ENCODE results near the gene P3H4. TPM values are rescaled to one million over a fixed set of nuclear protein-coding genes. Genes with fewer than 3 reads are reported as not detected.

The P3H4 gene
- total and polyA plus RNA-seq, 2 of the 4 experiments (the other 2 are of a cell fraction) = 21.5 to 66.7 TPM

DNA sequence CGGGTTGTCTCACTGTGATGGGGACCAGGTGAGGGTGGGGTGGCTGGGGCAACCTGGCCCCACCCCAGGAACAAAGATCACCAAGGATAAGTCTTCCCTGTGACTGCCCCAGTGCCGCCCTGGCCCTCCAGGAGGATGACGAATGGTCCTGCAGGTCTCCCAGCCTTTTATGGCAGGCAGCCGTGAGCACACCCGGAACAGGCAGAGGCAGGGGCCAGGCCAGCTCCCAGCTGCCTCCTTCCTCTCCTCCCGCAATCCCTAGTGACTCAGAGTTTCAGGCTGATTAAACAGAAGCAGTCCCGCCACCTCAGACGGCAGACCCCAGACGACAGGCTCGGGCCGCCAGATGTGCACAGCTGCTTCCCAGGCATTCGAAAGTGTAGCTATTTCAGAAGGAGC, 38.6 kb downstream of the P3H4 start:
- ChIA-PET CTCF (interaction anchor here (0.8 to 1.2 kb wide), 3 partner anchors 13 to 29 kb away, joined by 3 to 12 read pairs (median 5); partner anchors contain the start of gene JUP), POLR2A (ENCODE audit: unreplicated experiment) (interaction anchor here (0.5 to 1.3 kb wide), 2 partner anchors 13 to 19 kb away, joined by 3 read pairs; partner anchors contain the start of gene JUP)
- H3K4me1 ChIP-seq (ENCODE audit: control insufficient read depth, insufficient read depth, low read length) = peaks cover 24% of the 10 kb centered on the region
- no CpG with 5 or more reads among the region's 12 CpGs for WGBS, 2 experiments (ENCODE audit: extremely low coverage in 2 of 2, insufficient read length in 1 of 2)
- peaks cover 14 to 53% of the 10 kb centered on the region in 2 experiments; a peak in 3 of 4 replicates for H3K79me1 ChIP-seq (ENCODE audit: low read depth in 1 of 2, low read length in 2 of 2)
- H2BK5ac ChIP-seq (ENCODE audit: low read depth, low read length, poor library complexity, severe bottlenecking) = peak overlapping the region; percentile 49
- ATAC-seq (ENCODE audit: low read depth) (peak; percentile 78), DNase-seq (peak; percentile 91)
- peaks cover 31% of the 10 kb centered on the region for H4K20me1 ChIP-seq (ENCODE audit: insufficient read depth, low read length)
- H2BK15ac ChIP-seq (ENCODE audit: low read depth, low read length) = peak overlapping the region; percentile 86; the same call in 2 of the 3 replicates
- peak overlapping the region; percentile 81 to 83 for H4K8ac ChIP-seq (ENCODE audit: low read depth in 2 of 2, low read length in 2 of 2)
- H3K36me3 ChIP-seq (ENCODE audit: control insufficient read depth, insufficient read depth, low read length) = peaks cover 46% of the 10 kb centered on the region
- no peak overlapping the region for H3K9ac ChIP-seq (ENCODE audit: low read depth, low read length)
- H3K4ac ChIP-seq (ENCODE audit: low read depth, low read length) = peak overlapping the region; percentile 91
- H4K5ac ChIP-seq (ENCODE audit: low read depth, low read length) = peak overlapping the region; percentile 26
- H3K9me1 ChIP-seq (ENCODE audit: insufficient read depth, low read length) = peaks cover 24% of the 10 kb centered on the region
- peak overlapping the region; percentile 17 for H3K18ac ChIP-seq (ENCODE audit: low read depth, low read length)
- H3K27me3 ChIP-seq (ENCODE audit: control insufficient read depth, insufficient read depth, low read length) = no peaks in the 10 kb centered on the region
- intact Hi-C loops (cut with micrococcal nuclease) (no loop called here), in situ Hi-C loops (cut with MboI; ENCODE audit: low sequenced_read_pairs) (no loop called here), dilution Hi-C loops (cut with HindIII; ENCODE audit: low sequenced_read_pairs, unreplicated experiment) (no loop called here)
- no peaks in the 10 kb centered on the region for H3K9me3 ChIP-seq (ENCODE audit: control insufficient read depth, insufficient read depth, low read length)
- peak overlapping the region; percentile 4; the same call in 1 of the 2 replicates for H3K4me2 ChIP-seq (ENCODE audit: low read depth, low read length)
- peak overlapping the region; percentile 86 for H4K91ac ChIP-seq (ENCODE audit: insufficient read depth, low read depth, low read length)
- H2AK9ac ChIP-seq (replicated peaks; ENCODE audit: low read depth, low read length, poor library complexity) = peak overlapping the region; percentile 60
- peak overlapping the region; percentile 82 for H2BK20ac ChIP-seq (ENCODE audit: low read depth, low read length)
- no peak overlapping the region for H3K4me3 ChIP-seq (ENCODE audit: insufficient read depth, low read depth, low read length)
- H2AFZ ChIP-seq (replicated peaks; ENCODE audit: low read length, poor library complexity) = peak overlapping the region; percentile 72
- peak overlapping the region; percentile 17 for H3K27ac ChIP-seq (ENCODE audit: insufficient read depth, low read length)
- H2BK120ac ChIP-seq (ENCODE audit: low read depth, low read length) = peak overlapping the region; percentile 75
- H2AK5ac ChIP-seq (ENCODE audit: low read depth, low read length) = peak overlapping the region; percentile 94
- H3K23ac ChIP-seq (ENCODE audit: low read depth, low read length) = peak overlapping the region; percentile 7; the same call in 1 of the 2 replicates
- BruUV-seq (replicated peaks) = no TSS peak
- H3K56ac ChIP-seq (ENCODE audit: extremely low read depth, insufficient read depth, low read length) = no peak overlapping the region
- peak overlapping the region; percentile 70 for H3K14ac ChIP-seq (replicated peaks; ENCODE audit: low read depth, low read length)
- TF ChIP-seq MAZ (IDR thresholded peaks at IDR 0.05; ENCODE audit: borderline replicate concordance, low read depth, low read length) = peak; percentile 68; the same call in 1 of the 2 replicates
- TF ChIP-seq RAD21 (IDR thresholded peaks at IDR 0.05; ENCODE audit: low read length) = peak; percentile 10; the same call in 1 of the 2 replicates
- TF ChIP-seq CHD1 (IDR thresholded peaks at IDR 0.05; ENCODE audit: low read depth, low read length) = no peak
- no peak for TF ChIP-seq MAFK (IDR thresholded peaks at IDR 0.05; ENCODE audit: low read depth, low read length)
- TF ChIP-seq, protein P1, sequence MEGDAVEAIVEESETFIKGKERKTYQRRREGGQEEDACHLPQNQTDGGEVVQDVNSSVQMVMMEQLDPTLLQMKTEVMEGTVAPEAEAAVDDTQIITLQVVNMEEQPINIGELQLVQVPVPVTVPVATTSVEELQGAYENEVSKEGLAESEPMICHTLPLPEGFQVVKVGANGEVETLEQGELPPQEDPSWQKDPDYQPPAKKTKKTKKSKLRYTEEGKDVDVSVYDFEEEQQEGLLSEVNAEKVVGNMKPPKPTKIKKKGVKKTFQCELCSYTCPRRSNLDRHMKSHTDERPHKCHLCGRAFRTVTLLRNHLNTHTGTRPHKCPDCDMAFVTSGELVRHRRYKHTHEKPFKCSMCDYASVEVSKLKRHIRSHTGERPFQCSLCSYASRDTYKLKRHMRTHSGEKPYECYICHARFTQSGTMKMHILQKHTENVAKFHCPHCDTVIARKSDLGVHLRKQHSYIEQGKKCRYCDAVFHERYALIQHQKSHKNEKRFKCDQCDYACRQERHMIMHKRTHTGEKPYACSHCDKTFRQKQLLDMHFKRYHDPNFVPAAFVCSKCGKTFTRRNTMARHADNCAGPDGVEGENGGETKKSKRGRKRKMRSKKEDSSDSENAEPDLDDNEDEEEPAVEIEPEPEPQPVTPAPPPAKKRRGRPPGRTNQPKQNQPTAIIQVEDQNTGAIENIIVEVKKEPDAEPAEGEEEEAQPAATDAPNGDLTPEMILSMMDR (conservative IDR thresholded peaks at IDR 0.05; ENCODE audit: low read depth, low read length) = no peak
- no peak for TF ChIP-seq SMC3 (IDR thresholded peaks at IDR 0.05; ENCODE audit: low read depth, low read length)
- no peak for TF ChIP-seq NFE2L2 (IDR thresholded peaks at IDR 0.05; ENCODE audit: low read depth, low read length)
- peak; percentile 55 for TF ChIP-seq RCOR1 (IDR thresholded peaks at IDR 0.05; ENCODE audit: insufficient replicate concordance, low read length)
- TF ChIP-seq MXI1 (IDR thresholded peaks at IDR 0.05; ENCODE audit: borderline replicate concordance, low read depth, low read length) = 0 out of 2 replicates have a peak, but pooled peaks have one; percentile 29
- TF ChIP-seq CEBPB (IDR thresholded peaks at IDR 0.05; ENCODE audit: low read depth, low read length) = peak; percentile 35; the same call in 1 of the 2 replicates
- TF ChIP-seq RFX5 (IDR thresholded peaks at IDR 0.05; ENCODE audit: low read depth, low read length) = no peak
- no peak for TF ChIP-seq USF2 (IDR thresholded peaks at IDR 0.05; ENCODE audit: low read depth, low read length)
- peak; percentile 77; the same call in 1 of the 2 replicates for TF ChIP-seq FOS (IDR thresholded peaks at IDR 0.05; ENCODE audit: low read depth, low read length)
- no peak for TF ChIP-seq POLR2A (IDR thresholded peaks at IDR 0.05; ENCODE audit: low read depth, low read length)
- no peak for TF ChIP-seq ELK1 (IDR thresholded peaks at IDR 0.05; ENCODE audit: borderline replicate concordance, low read depth, low read length)

All from IMR-90 (cell line).